HG02973 (cell line): ENCODE results near the gene TIMM44.

ENCODE experiments used
- ATAC-seq: cut with Tn5 transposase; IDR thresholded peaks from one replicate; pipeline ENCODE4 v1.9.1; 2021; ENCODE audit warnings: moderate library complexity; ENCODE audit not compliant: unreplicated experiment

Gene TIMM44

DNA sequence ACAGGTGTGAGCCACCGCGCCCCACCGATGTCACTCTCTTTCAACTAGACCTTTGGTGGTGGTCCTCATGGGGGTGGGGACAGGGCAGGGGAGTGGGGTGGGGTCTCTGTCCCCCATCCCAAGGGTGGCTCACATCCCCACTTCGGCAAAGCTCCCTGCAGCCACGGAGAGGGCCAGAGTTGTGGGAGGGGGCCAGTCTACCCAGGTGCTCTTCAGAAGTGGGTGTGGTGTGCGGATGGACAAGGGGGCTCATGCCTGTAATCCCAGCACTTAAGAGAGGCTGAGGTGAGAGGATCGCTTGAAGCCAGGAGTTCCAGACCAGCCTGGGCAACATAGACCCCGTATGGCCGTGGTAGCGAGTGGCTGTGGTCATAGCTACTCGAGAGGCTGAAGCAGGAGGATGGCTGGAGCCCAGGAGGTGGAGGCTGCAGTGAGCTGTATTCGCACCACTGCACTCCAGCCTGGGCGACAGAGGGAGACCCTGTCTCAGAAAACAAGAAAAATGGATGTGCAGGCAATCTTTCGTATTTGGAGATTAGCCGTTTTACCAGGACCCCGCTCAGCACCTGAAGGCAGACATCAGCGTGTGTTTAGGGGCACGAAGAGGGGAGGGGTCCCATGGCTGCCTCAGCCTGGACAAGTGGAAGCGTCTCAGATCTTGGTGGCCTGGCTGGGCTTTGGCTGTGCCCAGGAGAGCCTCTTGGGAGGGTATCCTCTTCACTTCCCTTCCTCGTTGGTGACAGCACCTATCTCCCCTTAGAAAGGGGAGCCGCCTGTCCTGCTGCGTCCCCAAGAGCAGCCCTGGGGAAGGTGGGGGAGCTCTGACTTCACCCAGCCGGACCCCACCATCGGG lies 28.0 kb downstream of the TIMM44 start:
- no peak for ATAC-seq

DNA sequence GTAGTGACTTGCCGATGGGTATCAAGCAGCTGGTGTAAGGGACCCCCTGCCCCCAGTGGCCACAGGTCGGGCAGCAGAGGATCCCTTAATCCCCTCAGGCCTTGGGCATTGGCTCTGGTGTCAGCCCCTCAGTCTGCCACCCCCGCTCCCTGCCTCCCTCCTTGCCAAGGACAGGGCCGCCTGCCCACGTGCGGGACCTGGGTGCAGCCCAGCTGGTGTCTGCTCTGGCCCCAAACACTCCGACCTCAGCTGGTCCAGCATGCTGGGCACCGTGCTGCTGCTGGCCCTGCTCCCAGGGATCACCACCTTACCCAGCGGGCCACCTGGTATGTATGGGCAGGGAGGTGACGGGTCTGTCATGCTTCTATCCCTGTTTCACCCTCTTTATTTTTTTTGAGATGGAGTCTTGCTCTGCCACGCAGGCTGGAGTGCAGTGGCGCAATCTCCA lies 28.8 kb downstream of the TIMM44 start, which contains the start of gene TGFBR3L:
Gene TGFBR3L, plus strand, starts transcription at position 233 of the 448 bp plus-strand sequence.
- ATAC-seq = no peak

DNA sequence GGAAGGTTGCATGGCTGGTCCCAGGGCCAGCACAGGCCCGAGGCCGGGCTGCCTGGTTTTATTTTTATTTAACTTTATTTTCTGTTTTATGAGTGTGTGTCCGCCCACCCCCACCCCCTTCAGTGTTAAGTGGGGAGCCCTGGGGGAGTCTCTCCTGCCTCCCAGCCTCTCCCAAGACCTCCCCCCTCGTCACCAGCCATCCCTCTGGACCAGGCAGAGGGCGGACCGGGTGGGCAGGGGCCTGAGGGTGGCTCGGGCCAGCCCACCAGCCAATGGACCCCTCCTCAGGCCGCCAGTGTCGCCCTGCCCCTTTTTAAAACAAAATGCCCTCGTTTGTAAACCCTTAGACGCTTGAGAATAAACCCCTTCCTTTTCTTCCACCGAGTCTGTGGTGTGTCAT lies 29.4 kb downstream of the TIMM44 start:
- ATAC-seq = no peak

DNA sequence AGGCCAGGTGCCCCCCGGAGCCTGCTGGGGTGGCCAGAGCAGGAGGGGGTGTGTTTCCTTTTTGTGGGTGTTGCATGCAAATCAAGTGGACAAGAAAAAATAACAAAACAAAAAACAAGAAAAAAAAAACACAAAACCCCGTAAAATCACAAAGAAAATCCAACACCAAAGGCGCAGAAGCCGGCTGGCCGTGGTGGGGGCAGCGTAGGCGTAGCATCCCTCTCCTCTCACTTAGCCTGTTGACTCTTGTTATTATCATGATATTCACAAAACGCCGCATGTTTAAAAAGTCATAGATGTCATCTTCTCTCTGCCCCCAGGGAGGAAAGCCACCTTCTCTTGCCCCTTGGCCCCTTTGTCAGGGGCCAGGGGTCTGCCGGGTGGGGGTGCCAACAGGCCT lies 29.8 kb downstream of the TIMM44 start:
- ATAC-seq = no peak

DNA sequence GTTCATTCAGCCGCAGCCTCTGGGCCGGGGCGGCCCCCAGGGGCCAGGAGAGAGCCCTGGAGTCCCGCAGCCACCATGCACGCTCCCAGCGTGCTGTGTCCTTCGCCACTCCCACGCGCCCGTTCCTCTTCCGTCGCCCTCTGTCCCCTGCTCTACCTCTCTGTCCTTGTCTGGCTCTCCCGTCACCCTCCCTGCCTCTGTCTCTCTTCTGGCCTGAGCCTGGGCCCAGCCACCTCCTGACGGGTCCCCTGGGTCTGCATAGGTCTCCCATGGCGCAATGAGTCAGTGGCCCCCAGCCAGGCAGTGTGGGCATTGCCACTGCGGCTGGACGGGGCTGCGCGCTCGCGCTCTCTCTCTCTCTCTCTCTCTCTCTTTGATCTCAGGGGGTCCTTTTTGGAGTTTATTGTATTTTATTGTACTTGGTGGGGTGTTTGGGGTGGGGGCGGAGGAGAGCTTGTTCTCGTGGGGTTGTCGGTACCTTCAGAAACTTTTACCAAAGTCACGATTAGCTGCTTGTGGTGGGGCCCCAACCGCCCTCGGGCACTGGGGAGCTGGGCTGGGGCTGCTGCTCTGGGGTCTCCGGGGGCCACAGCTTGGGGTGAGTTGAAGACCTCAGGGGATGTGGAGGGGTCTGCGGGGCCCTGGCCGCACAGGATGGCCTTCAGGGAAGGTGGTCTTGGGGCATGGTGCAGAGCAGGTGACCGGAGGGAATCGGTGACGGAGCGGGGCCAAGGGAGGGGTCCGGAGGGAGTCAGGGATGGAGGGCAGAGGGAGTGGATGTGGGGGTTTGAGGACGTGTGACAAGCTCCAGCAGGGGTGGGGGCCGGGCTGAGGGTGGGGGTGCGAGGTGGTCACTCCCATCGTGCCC lies 30.5 kb downstream of the TIMM44 start:
- ATAC-seq = no peak

DNA sequence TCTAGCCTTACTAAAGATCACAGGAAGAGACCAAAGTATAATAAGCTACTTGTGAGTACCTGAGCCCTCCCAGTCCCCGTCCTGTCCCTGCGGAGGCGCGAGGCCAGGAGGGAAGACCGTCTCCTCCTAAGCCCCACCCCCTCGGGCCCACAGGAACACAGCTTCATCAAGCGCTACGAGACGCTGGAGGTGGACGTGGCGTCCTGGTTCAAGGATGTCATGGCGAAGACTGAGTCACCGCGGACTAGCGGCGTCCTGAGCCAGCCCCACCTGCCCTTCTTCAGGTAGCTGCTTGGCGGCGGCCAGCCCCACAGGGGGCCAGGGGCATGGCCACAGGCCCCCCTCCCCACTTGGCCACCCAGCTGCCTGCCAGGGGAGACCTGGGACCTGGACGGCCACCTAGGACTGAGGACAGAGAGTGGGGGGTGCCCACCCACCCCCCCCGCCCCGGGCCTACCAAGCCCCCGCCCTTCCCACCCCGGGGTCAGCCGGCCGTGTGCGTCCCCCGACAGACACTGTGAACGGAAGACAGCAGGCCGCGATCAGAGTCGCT lies 31.2 kb downstream of the TIMM44 start:
- no peak for ATAC-seq

DNA sequence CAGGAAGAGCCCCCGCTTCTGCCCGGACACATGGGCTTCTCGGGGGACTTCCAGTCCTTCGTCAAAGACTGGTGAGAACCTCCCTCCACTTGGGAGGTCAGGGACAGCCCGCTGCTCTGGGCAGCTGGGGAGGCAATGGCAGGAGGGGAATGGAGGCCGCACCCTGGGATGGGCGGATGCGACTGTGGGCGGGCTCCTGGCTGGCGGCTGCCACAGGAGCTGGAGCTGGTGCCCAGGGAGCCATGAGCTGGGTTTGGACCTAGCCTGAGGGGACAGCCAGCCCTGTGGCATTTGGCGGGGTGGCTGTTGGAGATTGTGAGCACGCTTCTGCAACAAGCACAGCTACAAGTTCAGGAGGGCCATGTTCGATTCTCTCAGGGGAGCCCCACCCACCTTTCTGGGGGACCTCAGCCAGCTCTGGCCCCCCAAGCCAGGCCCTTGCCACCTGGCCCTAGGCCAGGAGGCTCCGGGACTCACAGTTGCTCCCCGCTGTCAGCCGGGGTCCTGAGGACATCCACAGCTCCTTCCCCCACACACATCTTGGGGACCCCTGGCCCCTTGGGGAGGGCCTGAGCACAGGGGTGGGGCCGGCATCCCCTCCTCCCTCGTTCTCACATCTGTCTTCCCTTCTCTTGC lies 31.8 kb downstream of the TIMM44 start:
- no peak for ATAC-seq

DNA sequence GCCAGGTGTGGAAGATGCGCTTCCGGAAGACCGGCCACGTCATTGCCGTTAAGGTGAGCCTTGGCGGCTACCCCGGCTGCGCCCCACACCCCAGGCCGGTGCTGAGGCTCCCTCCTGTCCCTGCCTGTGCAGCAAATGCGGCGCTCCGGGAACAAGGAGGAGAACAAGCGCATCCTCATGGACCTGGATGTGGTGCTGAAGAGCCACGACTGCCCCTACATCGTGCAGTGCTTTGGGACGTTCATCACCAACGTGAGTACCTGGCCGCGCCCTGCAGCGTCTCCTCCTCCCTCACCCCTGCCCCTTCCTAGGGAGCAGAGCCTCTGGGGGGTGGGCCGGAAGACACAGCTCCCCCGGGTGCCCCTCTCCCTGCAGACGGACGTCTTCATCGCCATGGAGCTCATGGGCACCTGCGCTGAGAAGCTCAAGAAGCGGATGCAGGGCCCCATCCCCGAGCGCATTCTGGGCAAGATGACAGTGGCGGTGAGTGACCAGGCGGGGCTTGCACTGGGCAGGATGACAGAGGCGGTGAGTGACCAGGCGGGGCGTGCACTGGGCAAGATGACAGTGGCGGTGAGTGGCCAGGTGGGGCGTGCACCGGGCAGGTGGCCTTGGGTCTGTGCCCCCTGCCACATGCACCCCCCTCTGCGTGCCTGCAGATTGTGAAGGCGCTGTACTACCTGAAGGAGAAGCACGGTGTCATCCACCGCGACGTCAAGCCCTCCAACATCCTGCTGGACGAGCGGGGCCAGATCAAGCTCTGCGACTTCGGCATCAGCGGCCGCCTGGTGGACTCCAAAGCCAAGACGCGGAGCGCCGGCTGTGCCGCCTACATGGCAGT lies 32.9 kb downstream of the TIMM44 start:
- ATAC-seq = no peak

DNA sequence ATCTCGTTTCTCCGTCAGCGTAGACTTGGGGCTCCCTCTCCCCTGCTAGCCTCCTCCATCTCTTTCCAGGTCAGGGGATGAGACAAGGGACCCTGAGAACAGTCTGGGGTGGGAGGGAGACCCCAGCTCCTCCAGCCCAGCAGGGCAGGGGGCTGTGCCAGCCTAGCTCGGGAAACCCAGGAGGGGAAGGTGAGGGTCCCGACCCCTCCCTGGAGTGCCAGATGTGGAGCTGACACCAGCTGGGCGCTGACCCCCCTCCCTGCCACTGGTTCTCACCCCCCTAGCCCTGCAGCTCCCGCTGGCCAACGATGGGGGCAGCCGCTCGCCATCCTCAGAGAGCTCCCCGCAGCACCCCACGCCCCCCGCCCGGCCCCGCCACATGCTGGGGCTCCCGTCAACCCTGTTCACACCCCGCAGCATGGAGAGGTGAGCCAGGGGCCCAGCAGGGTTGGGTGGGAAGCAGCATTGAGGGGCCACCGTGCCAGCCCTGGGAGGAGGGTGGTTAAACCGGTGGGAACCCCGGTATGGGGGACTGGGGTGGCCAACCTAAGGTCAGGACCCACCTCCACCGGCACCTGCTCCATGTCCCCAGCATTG lies 33.9 kb downstream of the TIMM44 start:
- ATAC-seq = no peak

DNA sequence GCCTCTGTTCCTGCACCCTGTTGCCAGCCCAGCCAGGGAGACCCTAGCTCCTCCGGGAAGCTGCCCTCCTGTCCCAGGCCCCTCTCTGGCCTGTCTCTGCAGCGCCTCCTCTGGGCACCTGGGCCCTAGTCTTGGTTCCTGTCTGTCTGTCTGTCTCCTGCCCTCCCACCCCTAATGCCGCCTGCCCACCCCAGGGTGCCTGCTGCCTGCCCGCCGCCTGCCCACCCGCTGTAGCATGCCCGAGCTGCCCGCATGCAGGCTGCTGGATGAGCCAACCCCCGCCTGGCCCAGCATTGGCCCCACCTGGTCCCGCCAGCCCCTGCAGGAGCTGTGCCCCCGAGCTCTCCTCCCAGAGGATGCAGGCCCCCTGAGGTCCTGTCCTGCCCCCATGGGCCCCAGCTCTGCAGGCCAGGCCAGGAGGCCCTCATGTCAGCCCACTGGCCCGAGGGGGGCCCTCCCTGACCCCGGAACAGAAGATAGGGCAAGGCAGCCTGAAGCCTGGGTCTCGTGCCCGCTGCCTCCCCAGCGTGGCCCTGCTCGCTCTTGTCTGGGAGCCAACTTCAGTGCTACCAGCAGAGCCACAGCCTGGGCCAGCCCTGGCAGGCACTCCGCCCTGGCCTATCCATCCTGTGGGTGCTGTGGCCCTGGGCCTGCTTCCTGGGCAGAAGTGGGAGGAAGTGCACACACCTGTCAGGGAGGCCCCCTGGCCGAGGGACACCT lies 34.6 kb downstream of the TIMM44 start:
- no peak for ATAC-seq

DNA sequence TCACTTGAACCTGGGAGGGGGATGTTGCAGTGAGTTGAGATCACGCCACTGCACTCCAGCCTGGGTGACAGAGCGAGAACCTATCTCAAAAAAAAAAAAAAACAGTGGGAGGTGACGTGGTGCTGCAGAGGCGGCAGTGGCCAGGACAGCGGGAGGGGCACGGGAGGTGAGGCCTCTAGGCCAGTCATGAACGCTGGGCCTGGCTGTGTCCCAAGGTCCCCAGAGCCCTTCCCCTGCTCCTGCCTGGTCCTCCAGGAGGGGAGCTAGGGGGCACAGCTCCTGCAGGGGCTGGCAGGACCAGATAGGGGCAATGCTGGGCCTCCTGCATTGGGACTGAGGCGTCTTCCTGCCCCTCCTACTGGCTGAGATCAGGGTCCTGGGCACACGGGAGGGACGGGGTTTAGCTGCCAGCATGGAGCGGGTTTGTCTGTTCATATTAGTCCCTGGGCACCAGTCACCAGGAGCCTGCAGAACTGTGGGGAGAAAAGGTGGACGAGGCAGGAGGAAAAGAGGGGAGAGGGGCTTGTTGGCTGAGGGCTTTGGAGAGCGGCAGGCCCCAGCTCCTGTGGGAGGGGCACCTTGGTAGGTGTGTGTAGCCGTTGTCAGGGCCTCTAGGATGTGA lies 35.3 kb downstream of the TIMM44 start:
- no peak for ATAC-seq

DNA sequence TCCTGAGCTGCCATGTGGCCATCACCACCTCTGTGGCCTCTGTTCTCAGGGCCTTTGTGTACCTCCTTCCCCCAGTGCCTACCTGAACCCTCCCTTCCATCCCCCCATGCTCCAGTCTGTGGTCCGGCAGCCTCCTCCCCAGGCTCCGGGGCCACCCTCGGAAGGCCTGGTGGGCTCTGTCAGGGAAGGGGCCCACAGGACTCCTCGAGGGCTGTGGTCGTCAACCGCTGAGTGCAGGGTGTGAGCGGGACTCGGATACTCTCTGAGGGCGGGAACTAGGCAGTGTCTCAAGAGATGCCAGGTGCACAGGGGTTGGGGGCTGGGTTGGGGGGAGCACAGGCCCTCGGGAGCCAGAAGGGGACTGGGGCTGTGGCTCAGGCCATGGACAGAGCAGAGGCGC lies 35.9 kb downstream of the TIMM44 start:
- no peak for ATAC-seq

DNA sequence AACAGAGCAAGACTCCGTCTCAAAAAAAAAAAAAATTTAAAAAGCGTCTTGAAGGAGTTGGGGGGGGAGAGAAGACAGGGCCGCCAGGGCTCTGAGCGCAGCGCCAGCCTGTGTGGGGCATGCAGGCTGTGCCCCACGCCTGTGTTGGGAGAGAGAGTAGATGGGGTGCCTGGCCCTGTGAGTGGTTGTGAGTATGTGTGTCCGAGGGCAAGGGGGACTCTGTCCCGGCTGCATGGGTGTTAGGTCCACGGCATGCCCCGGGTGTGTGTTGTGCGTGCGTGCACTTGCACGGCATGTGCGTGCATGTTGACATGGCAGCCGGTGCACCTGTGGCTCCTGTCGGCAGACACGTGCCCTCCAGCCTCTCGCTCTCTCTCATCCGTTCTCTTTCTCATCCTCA lies 36.3 kb downstream of the TIMM44 start:
- no peak for ATAC-seq

DNA sequence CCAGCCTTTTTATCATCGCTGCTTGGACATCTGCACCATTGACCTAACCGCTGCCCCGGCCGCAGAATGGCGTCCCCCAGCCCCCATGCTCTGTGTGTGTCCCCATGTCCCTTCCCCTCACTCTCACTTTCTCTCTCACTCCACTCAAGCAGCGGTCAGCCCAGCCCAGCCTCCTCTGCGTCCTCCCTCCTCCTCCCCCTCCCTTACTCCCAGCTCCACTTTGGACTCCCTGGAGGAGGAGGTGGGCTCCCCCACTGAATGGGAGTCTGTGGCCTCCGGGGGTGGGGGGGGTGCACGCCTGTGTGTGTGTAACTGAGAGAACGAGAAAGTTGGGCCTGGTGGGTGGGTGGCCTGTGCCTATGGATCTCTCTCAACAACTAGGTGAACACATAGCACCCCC lies 37.6 kb downstream of the TIMM44 start:
- ATAC-seq = no peak

DNA sequence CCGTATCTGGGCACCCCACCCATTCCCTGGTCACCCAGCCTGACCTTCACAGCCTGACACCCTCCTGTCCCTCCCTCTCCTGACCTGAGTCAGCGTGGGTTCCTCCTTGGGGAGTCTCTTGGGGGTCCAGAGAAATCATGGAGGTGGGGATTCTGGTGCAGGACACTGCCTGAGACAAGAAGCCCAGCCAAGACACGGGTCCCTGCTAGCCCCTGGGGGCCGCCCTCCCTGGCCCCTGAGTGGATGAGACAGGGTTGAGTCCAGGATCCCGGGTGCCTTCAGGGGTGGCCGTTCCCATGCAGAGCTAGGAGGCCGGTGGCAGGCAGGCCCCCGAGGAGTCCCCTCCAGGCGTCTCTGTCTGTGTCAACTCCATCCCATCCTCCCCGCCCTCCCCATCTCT lies 38.2 kb downstream of the TIMM44 start:
- ATAC-seq = no peak

DNA sequence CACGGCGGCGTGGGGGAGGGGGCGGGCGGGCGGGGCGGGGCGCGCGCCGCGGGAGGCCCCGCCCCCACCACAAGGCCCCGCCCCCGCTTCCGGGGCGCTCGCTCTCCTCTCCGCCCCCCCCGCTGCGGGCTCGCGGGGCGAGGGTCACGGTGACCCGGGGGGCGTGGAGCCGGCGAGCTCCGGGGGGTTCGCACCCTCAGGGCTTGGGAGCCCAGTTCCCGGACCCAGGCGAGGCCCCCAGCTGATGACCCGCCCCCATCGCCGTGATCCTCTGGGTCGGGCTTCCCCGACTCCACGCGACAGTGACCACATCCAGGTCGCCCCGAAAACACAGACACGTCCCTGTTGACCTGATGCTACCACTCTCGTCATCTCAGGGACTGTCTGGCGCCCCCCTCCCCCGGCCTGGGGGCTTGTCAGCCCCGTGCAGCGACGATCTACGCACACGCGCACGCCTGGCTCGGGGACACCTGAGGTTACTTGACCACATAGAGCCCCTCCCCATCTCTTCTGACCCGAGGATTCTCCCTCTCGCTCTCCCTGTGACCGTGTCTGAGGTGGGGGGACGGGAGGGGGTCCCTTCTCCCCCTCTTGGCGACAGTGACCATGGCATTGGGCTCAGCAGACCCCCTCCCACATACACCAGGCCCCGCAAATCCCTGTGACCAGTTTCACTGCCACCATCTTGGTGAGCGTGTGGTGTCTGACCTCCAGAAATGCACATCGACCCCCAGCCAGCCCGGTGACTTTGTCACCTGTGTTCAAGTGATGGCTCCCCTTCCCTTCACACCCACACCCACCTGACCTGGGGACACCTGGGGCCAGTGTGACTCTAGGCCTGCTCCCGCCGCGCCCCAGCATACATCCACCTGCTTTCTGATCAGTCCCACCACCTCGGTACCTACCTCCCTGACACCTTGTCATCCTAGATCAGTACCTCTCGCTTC lies 39.1 kb downstream of the TIMM44 start:
- peak; percentile 30 for ATAC-seq

DNA sequence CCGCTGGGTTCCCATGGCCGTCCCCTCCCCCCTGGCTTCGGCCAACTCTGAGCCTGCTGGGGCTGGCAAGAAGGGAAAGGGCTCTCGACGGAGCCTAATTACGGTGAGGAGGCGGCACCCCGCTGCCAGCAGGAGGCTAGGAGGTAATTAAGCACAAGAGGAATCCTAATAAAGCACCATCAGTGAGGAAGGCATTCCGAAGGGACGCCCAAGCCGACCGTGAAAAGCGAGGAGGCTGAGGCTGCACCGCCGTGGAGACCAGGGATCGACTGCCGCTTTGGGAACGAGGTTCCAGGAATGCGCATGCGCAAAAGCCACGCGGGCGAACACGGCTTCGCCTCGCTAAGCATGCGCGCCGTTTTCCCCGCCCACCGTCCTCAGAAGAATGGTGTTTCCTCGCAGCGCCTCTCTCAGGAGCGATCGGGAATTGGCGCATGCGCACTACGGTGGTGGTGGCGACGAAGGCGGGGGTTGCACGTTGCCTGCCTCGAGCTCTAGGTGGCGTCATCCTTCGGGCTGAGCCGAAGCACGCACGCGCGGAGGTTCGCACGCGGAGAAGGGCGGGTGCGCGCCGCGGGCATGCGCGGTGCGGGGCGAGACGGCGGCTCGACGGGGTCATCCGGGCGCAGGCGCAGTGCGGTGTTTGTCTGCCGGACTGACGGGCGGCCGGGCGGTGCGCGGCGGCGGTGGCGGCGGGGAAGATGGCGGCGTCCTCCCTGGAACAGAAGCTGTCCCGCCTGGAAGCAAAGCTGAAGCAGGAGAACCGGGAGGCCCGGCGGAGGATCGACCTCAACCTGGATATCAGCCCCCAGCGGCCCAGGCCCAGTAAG lies 40.0 kb downstream of the TIMM44 start, which contains the start of gene MAP2K7:
Gene MAP2K7, plus strand, starts transcription at position 634 of the 830 bp plus-strand sequence. Its CDS starts 68 bp downstream, at position 702.
- peak; percentile 72 for ATAC-seq
